HUES64 (cell line): ENCODE results near the gene MAN1A1.

Experiments
- H3K27ac ChIP-seq: 2 replicates; pipeline ENCODE4 v1.7.0; 2013; ENCODE audit warnings: low read depth, low read length, inconsistent platforms
- H3K27me3 ChIP-seq: 2 replicates; pipeline ENCODE4 v1.6.1; 2013; ENCODE audit warnings: mild to moderate bottlenecking, low read length; ENCODE audit not compliant: insufficient read depth
- H3K36me3 ChIP-seq: 2 replicates; pipeline ENCODE4 v1.6.1; 2013; ENCODE audit warnings: mild to moderate bottlenecking, low read length; ENCODE audit not compliant: insufficient read depth
- H3K4me1 ChIP-seq: 2 replicates; pipeline ENCODE4 v1.6.1; 2013; ENCODE audit warnings: mild to moderate bottlenecking, low read length, moderate library complexity; ENCODE audit not compliant: insufficient read depth
- H3K4me3 ChIP-seq: 2 replicates; pipeline ENCODE4 v1.5.1; 2013; ENCODE audit warnings: mild to moderate bottlenecking, low read length, moderate library complexity
- H3K9ac ChIP-seq: 2 replicates; pipeline ENCODE4 v1.6.1; 2013; ENCODE audit warnings: mild to moderate bottlenecking, low read depth, low read length
- H3K9me3 ChIP-seq: 2 replicates; pipeline ENCODE4 v1.6.1; 2013; ENCODE audit warnings: low read depth, low read length; ENCODE audit not compliant: insufficient read depth
- WGBS: fragments of 150-250, 120-280 bp; methylation state at CpG from one replicate; pipeline ENCODE4 v1.1.7; 2013; ENCODE audit warnings: missing lambda C conversion rate; 5-methylcytosine and 5-hydroxymethylcytosine counted together

The MAN1A1 gene

DNA sequence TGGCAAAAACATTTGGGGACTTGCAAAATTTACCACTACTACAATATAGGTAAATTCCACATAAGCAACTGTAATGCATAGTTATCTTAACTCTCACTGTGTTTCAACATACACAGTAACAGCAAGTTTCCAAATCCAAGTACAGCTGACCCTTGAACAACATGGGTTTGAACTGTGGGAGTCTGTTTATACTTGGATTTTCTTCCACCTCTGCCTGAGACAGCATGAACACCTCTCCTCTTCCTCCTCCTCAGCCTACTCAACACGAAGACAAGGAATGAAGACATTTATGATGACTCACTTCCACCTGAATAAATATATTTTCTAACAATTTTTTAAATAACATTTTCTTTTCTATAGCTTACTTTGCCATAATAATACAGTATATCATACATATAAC, 25.6 kb downstream of the MAN1A1 start:
- WGBS: 83% methylated on average over 1 of the region's 1 CpG
- Histone ChIP-seq H3K9me3 (no peaks in the 10 kb centered on the region), H3K4me1 (no peaks in the 10 kb centered on the region), H3K27ac (no peak overlapping the region), H3K9ac (no peak overlapping the region), H3K36me3 (no peaks in the 10 kb centered on the region), H3K4me3 (no peak overlapping the region), H3K27me3 (no peaks in the 10 kb centered on the region)

DNA sequence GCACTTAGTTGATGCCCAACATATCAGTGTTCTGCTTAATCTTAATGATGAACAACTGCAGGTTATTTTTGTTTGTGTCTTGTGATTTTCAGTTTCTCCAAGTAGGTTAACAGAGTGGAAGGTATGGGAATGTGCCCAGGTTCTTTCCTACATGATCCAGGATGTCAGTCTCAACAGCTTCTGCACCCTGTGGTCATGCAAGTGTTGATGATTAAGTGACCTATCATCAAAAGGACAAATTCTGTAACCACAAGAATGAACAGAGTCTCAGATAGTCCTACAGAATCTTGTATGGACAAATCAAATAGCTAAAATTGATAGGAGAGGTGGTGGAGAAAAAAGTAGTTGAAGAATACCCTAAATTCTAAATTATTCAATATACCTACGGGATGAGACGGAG, 26.1 kb downstream of the MAN1A1 start:
- H3K27me3 ChIP-seq: no peaks in the 10 kb centered on the region
- no peaks in the 10 kb centered on the region for H3K36me3 ChIP-seq
- no CpG with 5 or more reads among the region's 2 CpGs for WGBS
- H3K27ac ChIP-seq: no peak overlapping the region
- no peak overlapping the region for H3K9ac ChIP-seq
- H3K4me1 ChIP-seq: no peaks in the 10 kb centered on the region
- H3K9me3 ChIP-seq: no peaks in the 10 kb centered on the region
- H3K4me3 ChIP-seq: no peak overlapping the region

DNA sequence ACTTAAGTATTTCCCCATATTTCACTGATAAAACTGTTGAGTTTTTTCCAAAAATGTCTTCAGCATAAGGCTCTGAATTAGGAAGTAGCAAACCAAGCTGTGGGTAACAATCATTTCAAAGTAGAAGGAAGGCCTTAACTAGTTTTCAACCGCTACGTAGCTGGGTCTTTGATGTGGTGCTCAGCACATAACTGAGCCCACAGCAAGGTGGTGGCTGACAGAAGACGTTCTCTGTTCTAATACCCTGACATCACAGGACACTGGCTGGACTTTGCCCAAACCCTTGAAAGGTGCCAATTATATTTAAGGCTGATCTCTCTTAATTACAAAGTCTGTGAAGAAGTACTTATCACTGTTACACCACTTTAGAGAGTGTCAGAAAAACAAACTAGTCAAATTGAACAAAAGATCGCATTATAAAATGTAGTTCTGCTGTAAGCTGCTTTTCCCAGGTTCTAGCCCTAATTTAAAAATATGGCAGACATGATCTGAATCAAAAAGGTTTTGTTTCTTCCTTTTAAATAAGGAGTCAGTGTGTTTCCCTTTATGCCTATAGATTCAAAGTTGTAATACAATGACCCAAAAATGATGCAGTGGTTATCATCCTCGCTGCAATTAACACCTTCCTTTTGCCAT, 26.7 kb downstream of the MAN1A1 start:
- no peak overlapping the region for H3K9ac ChIP-seq
- H3K9me3 ChIP-seq: no peaks in the 10 kb centered on the region
- no peaks in the 10 kb centered on the region for H3K27me3 ChIP-seq
- H3K36me3 ChIP-seq: no peaks in the 10 kb centered on the region
- WGBS: 94% methylated on average over 5 of the region's 5 CpGs
- H3K4me1 ChIP-seq: no peaks in the 10 kb centered on the region
- no peak overlapping the region for H3K27ac ChIP-seq
- H3K4me3 ChIP-seq: no peak overlapping the region

DNA sequence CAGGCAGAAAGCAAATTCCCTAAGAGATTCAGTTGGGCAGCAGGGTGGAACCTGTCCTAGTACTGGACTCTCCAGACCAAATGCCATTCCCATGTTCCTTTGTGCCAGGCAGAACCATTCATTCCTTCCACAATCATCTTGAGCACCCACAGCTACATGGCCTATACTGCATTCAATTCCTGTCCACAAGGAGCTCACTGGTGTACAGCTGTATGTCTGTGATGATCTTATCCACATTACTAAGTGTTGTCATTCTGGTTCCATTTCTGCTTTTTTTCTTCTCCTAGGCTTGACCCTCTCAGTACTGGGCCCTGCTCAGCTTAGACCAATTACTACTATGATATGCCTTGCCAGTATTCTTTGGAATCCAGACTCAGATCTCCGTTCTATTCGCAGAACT, 27.5 kb downstream of the MAN1A1 start:
- Histone ChIP-seq H3K4me3 (no peak overlapping the region), H3K27me3 (no peaks in the 10 kb centered on the region), H3K27ac (no peak overlapping the region), H3K9me3 (no peaks in the 10 kb centered on the region), H3K9ac (no peak overlapping the region), H3K4me1 (no peaks in the 10 kb centered on the region), H3K36me3 (no peaks in the 10 kb centered on the region)
- 90% methylated on average over 2 of the region's 2 CpGs for WGBS

DNA sequence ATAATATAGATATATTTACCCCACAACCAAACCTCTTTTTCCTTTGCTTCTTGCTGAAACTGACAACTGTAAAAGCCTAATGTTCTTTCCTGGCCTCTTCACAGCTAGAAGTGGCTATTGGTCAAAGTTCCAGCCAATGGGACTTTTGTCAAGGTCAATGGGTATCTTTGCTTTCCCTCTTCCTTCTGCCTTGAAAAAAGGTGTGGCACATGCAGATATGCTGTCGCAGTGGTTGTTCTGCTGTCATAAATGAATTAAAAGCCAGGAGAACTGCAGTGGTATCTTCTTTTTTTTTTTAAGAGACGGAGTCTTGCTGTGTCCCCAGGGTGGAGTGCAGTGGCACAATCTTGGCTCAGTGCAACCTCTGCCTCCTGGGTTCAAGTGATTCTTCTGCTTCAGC, 29.9 kb downstream of the MAN1A1 start:
- no peaks in the 10 kb centered on the region for H3K27me3 ChIP-seq
- H3K4me1 ChIP-seq: no peaks in the 10 kb centered on the region
- H3K36me3 ChIP-seq: no peaks in the 10 kb centered on the region
- 98% methylated on average over 2 of the region's 2 CpGs for WGBS
- no peak overlapping the region for H3K27ac ChIP-seq
- H3K9me3 ChIP-seq: no peaks in the 10 kb centered on the region
- no peak overlapping the region for H3K4me3 ChIP-seq
- no peak overlapping the region for H3K9ac ChIP-seq

DNA sequence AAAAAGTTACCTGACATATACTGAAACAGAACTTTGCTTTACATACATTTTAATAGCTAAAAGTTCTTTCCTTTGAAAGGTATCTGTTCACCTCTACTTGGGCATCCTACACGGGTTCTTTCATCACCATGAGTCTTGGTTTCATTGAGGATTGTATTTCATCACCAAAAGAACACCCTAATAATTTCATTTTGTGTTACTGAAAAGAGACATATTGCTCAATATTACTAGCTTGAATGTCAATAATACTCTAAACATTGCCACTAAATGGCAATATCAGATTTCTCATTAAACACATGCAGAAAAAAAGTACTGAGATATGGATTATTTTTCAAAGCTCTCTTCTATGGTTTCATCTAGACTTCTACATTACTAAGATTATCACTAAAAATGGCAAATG, 30.8 kb downstream of the MAN1A1 start:
- H3K4me1 ChIP-seq: no peaks in the 10 kb centered on the region
- H3K27me3 ChIP-seq: no peaks in the 10 kb centered on the region
- no peaks in the 10 kb centered on the region for H3K9me3 ChIP-seq
- no peak overlapping the region for H3K27ac ChIP-seq
- no peak overlapping the region for H3K9ac ChIP-seq
- no peaks in the 10 kb centered on the region for H3K36me3 ChIP-seq
- no peak overlapping the region for H3K4me3 ChIP-seq
- 100% methylated on average over 1 of the region's 1 CpG for WGBS

DNA sequence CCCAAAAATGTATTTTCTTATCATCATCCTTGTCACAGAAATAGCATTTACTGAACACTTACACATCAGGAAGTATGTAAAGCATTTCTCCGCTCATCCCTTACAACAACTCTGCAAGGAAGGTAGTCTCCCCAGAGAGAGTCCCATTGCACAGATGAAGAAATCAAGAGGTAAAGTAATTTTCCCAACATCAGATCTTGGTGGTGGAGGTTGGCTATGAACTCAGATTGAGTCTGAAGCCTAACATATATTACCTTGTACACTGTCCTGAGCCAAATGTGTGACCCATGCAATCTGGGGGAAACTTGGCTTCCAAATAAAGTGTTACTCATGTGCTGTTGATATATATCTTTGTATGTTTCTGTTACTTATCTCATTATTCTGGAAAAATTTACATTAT, 31.4 kb downstream of the MAN1A1 start:
- Histone ChIP-seq H3K27ac (no peak overlapping the region), H3K27me3 (no peaks in the 10 kb centered on the region), H3K9ac (no peak overlapping the region), H3K36me3 (no peaks in the 10 kb centered on the region), H3K4me3 (no peak overlapping the region), H3K4me1 (no peaks in the 10 kb centered on the region), H3K9me3 (no peaks in the 10 kb centered on the region)
- 46% methylated on average over 1 of the region's 1 CpG for WGBS

DNA sequence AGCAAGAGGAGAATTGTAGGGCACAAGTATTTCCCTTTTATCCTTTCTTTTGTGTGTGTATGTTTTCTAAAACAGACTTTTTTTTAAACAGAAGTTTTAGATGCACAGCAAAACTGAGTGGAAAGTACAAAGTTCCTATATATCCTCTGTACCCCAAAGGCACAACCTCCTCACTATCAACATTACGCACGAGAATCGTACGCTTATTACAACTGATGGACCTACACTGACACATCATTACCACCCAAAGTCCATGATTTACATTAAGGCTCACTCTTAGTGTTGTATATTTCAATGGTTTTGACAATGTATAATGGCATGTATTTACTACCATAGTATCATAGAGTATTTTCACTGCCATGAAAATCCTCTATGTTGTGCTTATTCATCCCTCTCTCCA, 32.6 kb downstream of the MAN1A1 start:
- Histone ChIP-seq H3K27ac (no peak overlapping the region), H3K36me3 (no peaks in the 10 kb centered on the region), H3K27me3 (no peaks in the 10 kb centered on the region), H3K4me3 (no peak overlapping the region), H3K4me1 (no peaks in the 10 kb centered on the region), H3K9ac (no peak overlapping the region), H3K9me3 (no peaks in the 10 kb centered on the region)
- over 99% methylated on average over 4 of the region's 4 CpGs for WGBS

DNA sequence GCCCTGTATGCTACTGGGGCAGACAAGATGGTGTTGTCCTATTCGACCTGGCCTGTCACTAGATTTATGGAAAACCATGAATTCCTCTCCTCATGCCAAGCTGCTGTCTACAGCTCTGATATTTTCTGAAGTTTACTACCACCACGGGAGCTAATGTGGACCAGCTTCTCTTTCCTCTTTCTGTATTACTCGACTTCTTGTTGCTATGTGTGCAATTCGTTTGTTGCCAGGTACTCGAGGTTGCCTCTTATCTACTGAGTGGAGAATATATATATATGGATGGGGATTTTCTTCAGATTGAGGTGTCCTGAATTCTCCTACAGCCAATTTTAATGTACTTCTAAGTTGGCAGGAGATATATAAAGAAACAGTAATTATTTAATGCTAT, 34.7 kb downstream of the MAN1A1 start:
- H3K36me3 ChIP-seq: no peaks in the 10 kb centered on the region
- 94% methylated on average over 5 of the region's 5 CpGs for WGBS
- H3K9me3 ChIP-seq: no peaks in the 10 kb centered on the region
- no peak overlapping the region for H3K4me3 ChIP-seq
- no peaks in the 10 kb centered on the region for H3K27me3 ChIP-seq
- no peak overlapping the region for H3K9ac ChIP-seq
- H3K4me1 ChIP-seq: peaks cover 6% of the 10 kb centered on the region; the same call in 1 of the 2 replicates
- no peak overlapping the region for H3K27ac ChIP-seq

DNA sequence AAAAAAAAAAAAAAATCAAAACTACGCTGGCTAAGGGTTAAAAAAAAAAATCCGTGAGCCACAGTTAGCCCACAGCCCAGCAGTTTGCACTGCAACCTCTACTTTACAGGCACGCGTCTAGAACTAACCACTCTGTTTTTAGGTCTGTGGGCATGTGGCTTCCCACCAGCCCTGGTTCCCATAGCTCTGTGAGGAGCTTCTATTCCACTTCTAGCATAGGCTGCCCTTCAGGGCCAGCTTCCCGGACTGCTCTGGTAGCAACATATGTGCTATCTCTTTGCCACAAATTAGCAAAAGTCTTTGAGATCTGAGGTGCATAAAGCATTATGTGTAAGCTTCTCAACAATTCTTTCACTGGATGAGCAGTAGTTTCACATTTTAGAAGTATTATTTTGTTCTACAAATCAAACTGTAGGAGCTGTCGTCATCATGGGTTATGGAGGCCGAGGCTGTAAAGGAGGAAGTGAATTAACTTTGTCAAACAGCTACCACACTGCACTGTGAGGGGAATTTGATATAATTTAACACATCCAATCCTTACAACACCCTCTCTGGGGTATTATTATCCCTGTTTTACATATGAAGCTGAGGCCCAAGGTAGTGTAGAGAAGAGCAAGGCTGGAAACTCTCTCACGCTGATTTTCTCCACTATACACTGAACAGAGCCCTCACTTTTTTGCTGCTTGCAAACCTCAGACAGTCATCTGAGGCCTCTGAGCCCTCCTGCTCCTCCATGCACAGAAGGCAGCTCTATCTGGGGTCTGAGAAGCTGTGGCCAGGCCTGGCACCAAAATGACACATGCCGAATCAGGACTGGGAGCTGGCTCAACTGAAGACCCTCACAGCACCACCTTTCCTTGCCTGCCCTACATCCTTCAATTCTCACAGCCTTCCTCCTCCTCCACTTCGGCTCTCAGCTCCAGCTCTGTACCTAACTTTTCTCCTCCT, 35.4 kb downstream of the MAN1A1 start:
- Histone ChIP-seq H3K4me3 (no peak overlapping the region), H3K27me3 (no peaks in the 10 kb centered on the region), H3K9ac (no peak overlapping the region), H3K4me1 (peaks cover 12% of the 10 kb centered on the region; the same call in 1 of the 2 replicates), H3K36me3 (no peaks in the 10 kb centered on the region), H3K9me3 (no peaks in the 10 kb centered on the region), H3K27ac (no peak overlapping the region)
- WGBS: 90% methylated on average over 8 of the region's 10 CpGs

DNA sequence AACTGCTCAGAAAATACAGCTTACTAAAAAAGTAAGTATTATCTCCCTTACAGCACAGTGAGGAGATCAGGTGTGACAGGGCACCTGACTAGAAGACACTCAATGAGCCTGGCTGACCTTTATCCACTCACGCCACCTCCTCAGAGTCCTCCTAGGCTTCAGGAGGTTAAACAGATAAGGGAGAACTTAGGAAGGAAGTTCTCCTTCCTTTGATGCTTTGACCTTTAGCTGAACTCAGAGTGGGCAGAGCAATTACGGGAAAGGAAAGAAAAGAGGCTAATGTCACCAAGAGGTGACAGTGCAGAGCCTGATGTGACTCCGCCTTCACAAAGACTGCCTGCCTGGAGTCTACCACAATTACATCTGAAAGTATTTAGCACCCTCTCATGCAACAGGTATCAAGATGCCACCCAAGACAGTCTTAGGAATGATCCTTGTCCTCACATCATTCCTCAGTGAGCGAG, 36.7 kb downstream of the MAN1A1 start:
- no peak overlapping the region for H3K27ac ChIP-seq
- peaks cover 24% of the 10 kb centered on the region; the same call in 1 of the 2 replicates for H3K4me1 ChIP-seq
- 89% methylated on average over 4 of the region's 4 CpGs for WGBS
- H3K4me3 ChIP-seq: no peak overlapping the region
- H3K27me3 ChIP-seq: no peaks in the 10 kb centered on the region
- H3K36me3 ChIP-seq: no peaks in the 10 kb centered on the region
- H3K9me3 ChIP-seq: no peaks in the 10 kb centered on the region
- no peak overlapping the region for H3K9ac ChIP-seq
